H1 (cell line): Measurements from ENCODE around the gene HOXD1. TPM values are rescaled to one million over a fixed set of nuclear protein-coding genes. Genes with fewer than 3 reads are reported as not detected.

Source experiments
- CTCF ChIA-PET: fragments of 300-600 bp; sonication (Branson Sonifier 250); formaldehyde crosslinking; loops from one replicate; lab custom pipeline; 2021; ENCODE audit not compliant: partially characterized antibody; lab: Charles Lee
- POLR2A ChIA-PET: fragments of 300-600 bp; sonication (Branson Sonifier 250); formaldehyde crosslinking; loops from one replicate; lab custom pipeline; 2021; ENCODE audit warnings: inconsistent platforms; ENCODE audit not compliant: partially characterized antibody; lab: Charles Lee
- DNase-seq, 2 experiments: peaks; one replicate each; pipeline versions ENCODE4 v3.0.0 to v3.0.0-alpha.2; 2010 to 2022; ENCODE audit warnings: low spot score in 2 of 2, low read depth in 1 of 2, mixed read lengths in 1 of 2
- FAIRE-seq: peaks from 2 replicates; lab custom pipeline; 2011; peaks lifted over from hg19 to GRCh38; lab: Jason Lieb, UNC
- H2AFZ ChIP-seq: 2 replicates; pipeline ENCODE4 v1.8.1; 2012; ENCODE audit warnings: low read length, inconsistent platforms
- H2AK5ac ChIP-seq: 2 replicates; pipeline ENCODE4 v1.6.1; 2013; ENCODE audit warnings: low read depth, low read length
- H2BK120ac ChIP-seq: replicated peaks from 2 replicates; pipeline ENCODE3; 2013; ENCODE audit warnings: low read depth, low read length, inconsistent platforms
- H2BK12ac ChIP-seq: 2 replicates; pipeline ENCODE4 v1.6.1; 2013; ENCODE audit warnings: low read depth, low read length
- H2BK15ac ChIP-seq: 2 replicates; pipeline ENCODE4 v1.6.1; 2013; ENCODE audit warnings: low read length
- H2BK20ac ChIP-seq: 2 replicates; pipeline ENCODE4 v1.6.1; 2013; ENCODE audit warnings: low read length
- H2BK5ac ChIP-seq: 2 replicates; pipeline ENCODE4 v1.6.1; 2013; ENCODE audit warnings: low read depth, low read length
- H3K14ac ChIP-seq: 2 replicates; pipeline ENCODE4 v1.6.1; 2013; ENCODE audit warnings: inconsistent platforms; ENCODE audit not compliant: insufficient read length
- H3K18ac ChIP-seq: 2 replicates; pipeline ENCODE4 v1.6.1; 2013; ENCODE audit warnings: low read length; ENCODE audit errors: extremely low read depth
- H3K23ac ChIP-seq: 2 replicates; pipeline ENCODE4 v1.6.1; 2013; ENCODE audit warnings: inconsistent platforms; ENCODE audit not compliant: insufficient read length
- H3K23me2 ChIP-seq: 2 replicates; pipeline ENCODE4 v1.6.1; 2013; ENCODE audit warnings: low read depth, low read length
- H3K27ac ChIP-seq: 2 replicates; pipeline ENCODE4 v1.6.1; 2011; ENCODE audit warnings: low read depth, low read length, inconsistent platforms
- H3K27me3 ChIP-seq, 4 experiments: replicated peaks in 1 of 4; 1 replicate in 1 of 4; 2 replicates in 3 of 4; pipeline versions ENCODE4 v1.6.1 to v1.8.1; 2011 to 2013; ENCODE audit warnings: low read length in 3 of 4, mild to moderate bottlenecking in 3 of 4, inconsistent platforms in 2 of 4, mixed read lengths in 2 of 4, moderate library complexity in 1 of 4; ENCODE audit not compliant: control insufficient read depth in 3 of 4, insufficient read depth in 3 of 4; ENCODE audit errors: extremely low read depth in 1 of 4
- H3K36me3 ChIP-seq, 4 experiments: 2 replicates each; pipeline versions ENCODE4 v1.6.1 to v1.8.1; 2011 to 2013; ENCODE audit warnings: mild to moderate bottlenecking in 4 of 4, low read length in 3 of 4, moderate library complexity in 2 of 4, control low read depth in 1 of 4, inconsistent platforms in 1 of 4; ENCODE audit not compliant: insufficient read depth in 4 of 4, control insufficient read depth in 2 of 4
- H3K4ac ChIP-seq: replicated peaks from 2 replicates; pipeline ENCODE3; 2013; ENCODE audit warnings: low read length, low read depth, mixed read lengths, inconsistent platforms; ENCODE audit not compliant: insufficient read length
- H3K4me1 ChIP-seq, 4 experiments: replicated peaks in 1 of 4; 1 replicate in 1 of 4; 2 replicates in 3 of 4; pipeline versions ENCODE4 v1.6.1 to v1.8.1; 2011 to 2013; ENCODE audit warnings: low read length in 3 of 4, inconsistent platforms in 2 of 4, mixed read lengths in 1 of 4; ENCODE audit not compliant: insufficient read depth in 4 of 4, control insufficient read depth in 3 of 4
- H3K4me2 ChIP-seq, 2 experiments: 2 replicates each; pipeline versions ENCODE4 v1.6.1 to v1.8.1; 2011 to 2013; ENCODE audit warnings: low read depth in 2 of 2, low read length in 2 of 2, control low read depth in 1 of 2, inconsistent platforms in 1 of 2, mild to moderate bottlenecking in 1 of 2; ENCODE audit not compliant: insufficient read depth in 1 of 2
- H3K4me3 ChIP-seq, 4 experiments: fragments of 200-600, 300-600 bp in 1 of 4; sonication (generic), shearing (Covaris generic), sonication (Bioruptor Twin) in 1 of 4; 2 replicates each; pipeline versions ENCODE4 v1.5.1 to v1.8.1; 2011 to 2016; ENCODE audit warnings: low read length in 4 of 4, low read depth in 3 of 4, control low read depth in 2 of 4, inconsistent platforms in 2 of 4, mild to moderate bottlenecking in 2 of 4, mixed read lengths in 1 of 4, moderate library complexity in 1 of 4; ENCODE audit not compliant: insufficient read depth in 2 of 4; ENCODE audit errors: extremely low read depth in 1 of 4
- H3K56ac ChIP-seq: replicated peaks from 2 replicates; pipeline ENCODE3; 2013; ENCODE audit warnings: low read depth, mild to moderate bottlenecking, mixed read lengths, low read length, inconsistent platforms; ENCODE audit not compliant: insufficient read length
- H3K79me1 ChIP-seq: 2 replicates; pipeline ENCODE4 v1.6.1; 2013; ENCODE audit warnings: low read depth, low read length, control low read depth
- H3K79me2 ChIP-seq, 2 experiments: 2 replicates each; pipeline versions ENCODE4 v1.6.1 to v1.8.1; 2012 to 2013; ENCODE audit warnings: low read length in 2 of 2, mild to moderate bottlenecking in 2 of 2, inconsistent platforms in 1 of 2; ENCODE audit not compliant: insufficient read depth in 2 of 2, control insufficient read depth in 1 of 2
- H3K9ac ChIP-seq, 4 experiments: replicated peaks in 1 of 4; 1 replicate in 1 of 4; 2 replicates in 3 of 4; pipeline versions ENCODE4 v1.6.1 to v1.8.1; 2011 to 2013; ENCODE audit warnings: low read depth in 3 of 4, low read length in 3 of 4, control low read depth in 2 of 4, mild to moderate bottlenecking in 2 of 4, moderate library complexity in 2 of 4, inconsistent platforms in 1 of 4; ENCODE audit errors: extremely low read depth in 1 of 4
- H3K9me3 ChIP-seq, 2 experiments: 2 replicates each; pipeline versions ENCODE4 v1.6.1 to v1.8.1; 2012 to 2013; ENCODE audit warnings: mild to moderate bottlenecking in 2 of 2, moderate library complexity in 2 of 2, control low read depth in 1 of 2, inconsistent platforms in 1 of 2, low read depth in 1 of 2, low read length in 1 of 2, mixed read lengths in 1 of 2; ENCODE audit not compliant: insufficient read depth in 2 of 2
- H4K20me1 ChIP-seq, 2 experiments: replicated peaks in 1 of 2; 2 replicates each; pipeline versions ENCODE3 to v1.8.1; 2011 to 2013; ENCODE audit warnings: inconsistent platforms in 2 of 2, low read length in 2 of 2, mild to moderate bottlenecking in 1 of 2; ENCODE audit not compliant: insufficient read depth in 2 of 2, control insufficient read depth in 1 of 2
- H4K5ac ChIP-seq: 2 replicates; pipeline ENCODE4 v1.6.1; 2013; ENCODE audit warnings: low read length, low read depth, mixed read lengths, inconsistent platforms; ENCODE audit not compliant: insufficient read length
- H4K8ac ChIP-seq: 2 replicates; pipeline ENCODE4 v1.8.0; 2013; ENCODE audit warnings: mild to moderate bottlenecking, moderate library complexity, low read length, inconsistent platforms; ENCODE audit not compliant: insufficient read depth; ENCODE audit errors: extremely low read depth
- H4K91ac ChIP-seq: replicated peaks from 2 replicates; pipeline ENCODE3; 2013; ENCODE audit warnings: low read length, mixed read lengths, inconsistent platforms; ENCODE audit not compliant: insufficient read length
- ATF2 ChIP-seq: IDR thresholded peaks from 2 replicates; pipeline ENCODE4 v1.6.1; 2012; ENCODE audit warnings: low read length, inconsistent platforms
- BCL11A ChIP-seq, 2 experiments: IDR thresholded peaks; one replicate each; pipeline ENCODE4 v1.6.1; 2011; ENCODE audit warnings: low read depth in 2 of 2, low read length in 2 of 2, mild to moderate bottlenecking in 2 of 2
- E2F6 ChIP-seq: IDR thresholded peaks from 2 replicates; pipeline ENCODE4 v1.6.1; 2012; ENCODE audit warnings: inconsistent platforms
- GABPA ChIP-seq: IDR thresholded peaks from 2 replicates; pipeline ENCODE4 v1.6.1; 2011; ENCODE audit warnings: mild to moderate bottlenecking, low read length, moderate library complexity, borderline replicate concordance; ENCODE audit not compliant: insufficient read depth
- JUND ChIP-seq: IDR thresholded peaks from 2 replicates; pipeline ENCODE4 v1.6.1; 2011; ENCODE audit warnings: mild to moderate bottlenecking, improper control_type of control experiment, low read length
- TEAD4 ChIP-seq: IDR thresholded peaks from 2 replicates; pipeline ENCODE4 v1.6.1; 2012; ENCODE audit warnings: low read depth, low read length, inconsistent platforms, mixed read lengths
- WGBS, 2 experiments: shearing (Covaris generic) in 1 of 2; methylation state at CpG; one replicate each; pipeline versions ENCODE4 v1.1.6 to v1.1.7; 2013 to 2015; ENCODE audit warnings: low lambda C conversion rate in 2 of 2, mixed read lengths in 2 of 2, inconsistent platforms in 1 of 2, low coverage in 1 of 2, missing lambda C conversion rate in 1 of 2; ENCODE audit not compliant: insufficient replicate concordance in 2 of 2, insufficient coverage in 1 of 2, insufficient read length in 1 of 2; ENCODE audit errors: extremely low coverage in 1 of 2, missing lambda C conversion rate in 1 of 2; 5-methylcytosine and 5-hydroxymethylcytosine counted together
- polyA plus RNA-seq, 7 experiments: library from polyadenylated mRNA; depleted of rRNA in 3 of 7; stranded (reverse) in 5 of 7; unstranded in 2 of 7; fragments of >200 nt in 5 of 7; fragments of 200-250 nt in 2 of 7; gene quantifications; 1 replicate in 5 of 7; 2 replicates in 1 of 7; 4 replicates in 1 of 7; pipeline versions ENCODE4 v1.2.1 to v1.2.3, GENCODE V29; 2011 to 2013; ENCODE audit warnings: missing spikeins in 2 of 7, mixed read lengths in 2 of 7
- total RNA-seq: library from RNA; stranded (reverse); fragmentation: NEBNext Ultra II Directional; extraction: Animal tissue kit (Norgen Biotek cat#: 25700); gene quantifications from 2 replicates; pipeline ENCODE4 v1.2.1, GENCODE V29; 2021

Gene HOXD1
- total and polyA plus RNA-seq, 2 of the 8 experiments (the other 6 are each of a cell fraction or from before 2014, with no cell fraction given) = 0.03 TPM; not detected in 1

- no peak overlapping the region for H4K8ac ChIP-seq
- no peak overlapping the region for H3K27ac ChIP-seq
- no peak overlapping the region for H3K23ac ChIP-seq
- H3K4me1 ChIP-seq = no peaks in the 10 kb centered on the region
- no peak overlapping the region for H4K91ac ChIP-seq
- no peak overlapping the region for H3K4me2 ChIP-seq
- H2BK120ac ChIP-seq = no peak overlapping the region
- CTCF ChIA-PET = no interaction called here
- H3K79me2 ChIP-seq = no peaks in the 10 kb centered on the region
- DNase-seq (no peak), FAIRE-seq (no peak)
- H2AFZ ChIP-seq = no peak overlapping the region
- no peaks in the 10 kb centered on the region for H4K20me1 ChIP-seq
- POLR2A ChIA-PET = no interaction called here
- no peak overlapping the region for H3K9ac ChIP-seq
- no peak overlapping the region for H2BK5ac ChIP-seq
- no peak overlapping the region for H2BK15ac ChIP-seq
- no peak overlapping the region for H2BK12ac ChIP-seq
- H3K36me3 ChIP-seq = no peaks in the 10 kb centered on the region
- no peak overlapping the region for H3K4ac ChIP-seq
- no peak overlapping the region for H3K4me3 ChIP-seq
- H3K9me3 ChIP-seq = no peaks in the 10 kb centered on the region
- H3K27me3 ChIP-seq = peaks cover 0 to 3% (median 0%) of the 10 kb centered on the region in 4 experiments; a peak in 1 of 7 replicates
- no peaks in the 10 kb centered on the region for H3K79me1 ChIP-seq
- H3K14ac ChIP-seq = no peak overlapping the region
- no peak overlapping the region for H2AK5ac ChIP-seq
- no peak overlapping the region for H3K18ac ChIP-seq
- H2BK20ac ChIP-seq = no peak overlapping the region
- H3K23me2 ChIP-seq = no peaks in the 10 kb centered on the region
- no peak overlapping the region for H3K56ac ChIP-seq
- no peak overlapping the region for H4K5ac ChIP-seq
- 94% methylated on average over 2 of the region's 2 CpGs; no CpG with 5 or more reads in 1 of the 2 experiments for WGBS, 2 experiments
- no peak for TF ChIP-seq GABPA
- TF ChIP-seq TEAD4 = no peak
- TF ChIP-seq E2F6 = no peak
- no peak for TF ChIP-seq JUND
- TF ChIP-seq BCL11A (IDR thresholded peaks at IDR 0.05; ENCODE audit: low read depth in 2 of 2, low read length in 2 of 2) = no peak
- no peak for TF ChIP-seq ATF2
Observed at GRCh38 chr2:176206682-176207081, 18.2 kb downstream of the HOXD1 start.
